ENCODE measurements around the gene DUOXA1.
A peak's percentile ranks its signal among the peaks of the same experiment; 100 is the strongest.

The DUOXA1 gene

DNA sequence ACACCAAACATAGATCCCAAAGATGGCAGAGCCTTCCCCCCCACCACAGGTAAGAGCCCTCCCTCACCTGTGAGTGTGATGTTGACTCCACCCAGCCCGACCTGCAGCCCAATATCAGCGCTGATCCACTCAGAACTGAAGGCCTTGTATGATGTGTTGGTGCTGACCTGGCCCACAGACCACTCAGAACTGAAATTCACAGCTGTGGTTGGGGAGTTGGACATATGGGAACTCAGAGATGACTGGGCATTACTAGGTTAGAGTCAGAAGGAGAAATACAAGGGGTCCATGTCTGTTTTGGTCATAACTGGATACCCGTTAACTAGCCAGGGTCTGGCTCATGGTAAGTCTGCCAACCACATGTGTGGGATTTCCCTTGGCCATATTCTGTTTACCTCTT lies 8.7 kb downstream of the DUOXA1 start:
- H3K4me3 ChIP-seq (ENCODE audit: low read depth, low read length) = no peak overlapping the region
- TF ChIP-seq CTCF (IDR thresholded peaks at IDR 0.05; ENCODE audit: low read depth, low read length) = no peak

- H3K4me3 ChIP-seq (ENCODE audit: low read depth, low read length) = no peak overlapping the region
- no peak for TF ChIP-seq CTCF (IDR thresholded peaks at IDR 0.05; ENCODE audit: low read depth, low read length)
Observed at GRCh38 chr15:45120081-45120972, 9.4 kb downstream of the DUOXA1 start.

GRCh38 chr15:45118996-45119395 lies 10.7 kb downstream of the DUOXA1 start:
- TF ChIP-seq CTCF (IDR thresholded peaks at IDR 0.05; ENCODE audit: low read depth, low read length) = no peak
- no peak overlapping the region for H3K4me3 ChIP-seq (ENCODE audit: low read depth, low read length)

GRCh38 chr15:45118131-45118588 lies 11.5 kb downstream of the DUOXA1 start:
- peak; percentile 100 for TF ChIP-seq CTCF (IDR thresholded peaks at IDR 0.05; ENCODE audit: low read depth, low read length)
- no peak overlapping the region for H3K4me3 ChIP-seq (ENCODE audit: low read depth, low read length)

- no peak overlapping the region for H3K4me3 ChIP-seq (ENCODE audit: low read depth, low read length)
- no peak for TF ChIP-seq CTCF (IDR thresholded peaks at IDR 0.05; ENCODE audit: low read depth, low read length)
Observed at GRCh38 chr15:45117308-45118130, 12.2 kb downstream of the DUOXA1 start.

DNA sequence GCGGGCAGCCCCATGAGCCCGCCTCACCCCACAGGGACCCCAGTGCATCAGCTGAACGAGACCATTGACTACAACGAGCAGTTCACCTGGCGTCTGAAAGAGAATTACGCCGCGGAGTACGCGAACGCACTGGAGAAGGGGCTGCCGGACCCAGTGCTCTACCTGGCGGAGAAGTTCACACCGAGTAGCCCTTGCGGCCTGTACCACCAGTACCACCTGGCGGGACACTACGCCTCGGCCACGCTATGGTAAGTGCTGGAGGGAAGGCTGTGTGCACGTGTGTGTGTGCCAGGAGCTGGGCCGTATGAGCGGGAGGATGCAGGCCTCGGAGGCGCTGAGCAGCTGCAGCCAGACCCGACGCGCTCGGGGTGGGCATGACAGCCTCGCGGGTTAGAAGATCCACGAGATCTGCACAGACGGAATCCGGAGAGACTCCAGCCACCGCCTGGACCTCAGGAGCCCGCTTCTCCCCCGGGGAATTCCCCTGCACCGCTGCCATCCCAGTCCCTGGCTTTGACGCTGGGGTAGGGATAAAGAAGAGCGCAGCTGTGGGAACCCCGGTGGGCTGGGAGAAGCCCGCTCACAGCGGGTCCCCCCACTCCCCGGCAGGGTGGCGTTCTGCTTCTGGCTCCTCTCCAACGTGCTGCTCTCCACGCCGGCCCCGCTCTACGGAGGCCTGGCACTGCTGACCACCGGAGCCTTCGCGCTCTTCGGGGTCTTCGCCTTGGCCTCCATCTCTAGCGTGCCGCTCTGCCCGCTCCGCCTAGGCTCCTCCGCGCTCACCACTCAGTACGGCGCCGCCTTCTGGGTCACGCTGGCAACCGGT lies 13.0 kb downstream of the DUOXA1 start:
- no peak overlapping the region for H3K4me3 ChIP-seq (ENCODE audit: low read depth, low read length)
- no peak for TF ChIP-seq CTCF (IDR thresholded peaks at IDR 0.05; ENCODE audit: low read depth, low read length)
